Chondrocyte (in vitro differentiated cells): Measurements from ENCODE around the gene PEX16. TPM values are rescaled to one million over a fixed set of nuclear protein-coding genes. Genes with fewer than 3 reads are reported as not detected.

Experiments used
- DNase-seq: peaks from one replicate; pipeline ENCODE4 v3.0.0; 2021; ENCODE audit warnings: mixed read lengths, low spot score
- H3K27ac Mint-ChIP-seq: one replicate; pipeline ENCODE4 v1.8.0; 2021; ENCODE audit warnings: mild to moderate bottlenecking, moderate library complexity, mixed read lengths; ENCODE audit not compliant: unreplicated experiment
- H3K27me3 Mint-ChIP-seq: 2 replicates; pipeline ENCODE4 v1.8.0; 2021; ENCODE audit warnings: low read depth, mixed read lengths
- H3K36me3 Mint-ChIP-seq: 2 replicates; pipeline ENCODE4 v1.8.0; 2021; ENCODE audit warnings: low read depth, mixed read lengths
- H3K4me1 Mint-ChIP-seq: 2 replicates; pipeline ENCODE4 v1.8.0; 2021; ENCODE audit warnings: low read depth, mild to moderate bottlenecking, mixed read lengths
- H3K4me3 Mint-ChIP-seq: one replicate; pipeline ENCODE4 v1.8.0; 2021; ENCODE audit warnings: mild to moderate bottlenecking, moderate library complexity, mixed read lengths; ENCODE audit not compliant: unreplicated experiment
- H3K9me3 Mint-ChIP-seq: 2 replicates; pipeline ENCODE4 v1.8.0; 2021; ENCODE audit warnings: low read depth, mixed read lengths
- CTCF ChIP-seq: fragments of 200-600 bp; sonication (generic); IDR thresholded peaks from 2 replicates; pipeline ENCODE4 v1.5.0; 2021; ENCODE audit warnings: antibody characterized with exemption, mild to moderate bottlenecking, moderate library complexity
- total RNA-seq: library from RNA; stranded (reverse); gene quantifications from 3 replicates; pipeline ENCODE4 v1.2.1, GENCODE V29; 2021

Gene PEX16
- total RNA-seq, 1 donor from 2014 or later: 17.5 TPM

DNA sequence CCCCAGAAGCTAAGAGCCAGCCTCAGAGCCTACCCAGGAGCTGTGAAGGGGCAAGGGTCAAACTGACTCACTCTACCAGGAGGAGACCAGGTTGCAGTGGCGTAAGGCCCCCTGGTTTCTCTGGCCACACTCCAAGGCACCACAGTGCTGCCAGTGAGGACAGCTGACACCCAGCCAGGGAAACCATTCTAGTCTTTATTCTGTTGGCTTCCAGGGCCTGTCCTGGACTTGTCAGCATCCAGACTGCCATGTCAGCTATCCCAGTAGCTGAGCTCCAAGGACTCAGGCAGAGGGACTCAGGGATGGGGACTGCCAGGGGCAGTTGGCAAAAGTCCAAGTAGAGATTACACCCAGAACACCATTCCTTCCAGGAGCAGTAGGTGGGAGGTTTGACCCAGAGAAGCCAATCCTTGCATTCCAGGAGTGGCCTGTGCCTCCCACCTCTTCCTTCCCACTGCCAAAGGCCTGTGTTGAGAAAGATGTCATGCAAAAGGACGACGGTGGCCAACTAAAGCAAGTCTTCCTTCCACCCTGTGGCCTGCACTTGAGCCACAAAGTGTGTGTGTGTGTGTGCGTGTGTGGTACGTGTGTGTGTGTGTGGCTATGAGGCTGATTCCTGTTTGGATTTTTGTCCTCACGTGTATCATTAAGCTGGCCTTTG, 35.8 kb downstream of the PEX16 start:
- Mint-ChIP-seq H3K27me3 (no peaks in the 10 kb centered on the region), H3K4me3 (no peak overlapping the region), H3K9me3 (no peaks in the 10 kb centered on the region), H3K27ac (no peak overlapping the region), H3K4me1 (peaks cover 6% of the 10 kb centered on the region), H3K36me3 (peaks cover 14% of the 10 kb centered on the region)
- no peak for TF ChIP-seq CTCF
- DNase-seq: no peak

DNA sequence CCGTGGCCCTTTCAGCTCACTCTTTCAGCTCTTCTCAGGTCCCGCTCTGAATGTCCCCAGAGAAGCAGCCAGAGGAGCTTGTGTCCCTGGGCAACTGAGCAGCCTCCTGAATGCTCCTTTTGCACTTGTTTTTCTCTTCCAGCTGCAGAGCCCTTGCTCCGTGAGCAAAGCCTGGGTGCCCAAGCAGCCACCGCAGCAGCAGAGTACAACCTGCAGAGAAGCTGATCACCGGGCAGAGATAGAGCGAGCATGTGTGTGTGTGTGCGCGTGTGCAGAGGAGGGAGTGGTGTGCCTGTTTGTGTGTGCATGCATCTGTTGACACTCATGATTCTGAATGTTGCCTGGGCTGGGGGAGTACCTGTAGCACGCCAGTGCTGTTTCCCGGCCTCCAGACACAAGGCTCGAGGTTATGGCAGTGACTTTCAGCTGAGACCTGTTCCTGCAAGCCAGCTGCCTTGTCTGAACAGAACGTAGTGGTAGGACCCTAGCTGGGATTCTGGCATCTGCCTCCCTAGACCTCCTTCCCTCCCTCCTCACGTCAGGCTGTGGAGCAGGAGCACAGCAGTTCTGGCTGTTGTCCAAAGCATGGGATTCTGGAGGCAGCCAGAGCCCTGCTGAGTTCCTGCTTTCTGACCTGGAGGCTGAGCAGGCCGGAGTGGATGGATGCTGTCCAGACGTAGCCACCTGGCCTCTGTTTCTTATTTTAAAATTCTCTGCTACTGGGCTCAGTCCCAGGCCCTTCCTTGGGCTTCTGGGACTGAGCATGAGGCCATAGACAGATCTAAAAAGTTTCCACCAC, 36.7 kb downstream of the PEX16 start:
- Mint-ChIP-seq H3K9me3 (no peaks in the 10 kb centered on the region), H3K4me1 (peaks cover 6% of the 10 kb centered on the region), H3K27ac (no peak overlapping the region), H3K36me3 (peaks cover 14% of the 10 kb centered on the region), H3K4me3 (no peak overlapping the region), H3K27me3 (no peaks in the 10 kb centered on the region)
- no peak for DNase-seq
- TF ChIP-seq CTCF: no peak

DNA sequence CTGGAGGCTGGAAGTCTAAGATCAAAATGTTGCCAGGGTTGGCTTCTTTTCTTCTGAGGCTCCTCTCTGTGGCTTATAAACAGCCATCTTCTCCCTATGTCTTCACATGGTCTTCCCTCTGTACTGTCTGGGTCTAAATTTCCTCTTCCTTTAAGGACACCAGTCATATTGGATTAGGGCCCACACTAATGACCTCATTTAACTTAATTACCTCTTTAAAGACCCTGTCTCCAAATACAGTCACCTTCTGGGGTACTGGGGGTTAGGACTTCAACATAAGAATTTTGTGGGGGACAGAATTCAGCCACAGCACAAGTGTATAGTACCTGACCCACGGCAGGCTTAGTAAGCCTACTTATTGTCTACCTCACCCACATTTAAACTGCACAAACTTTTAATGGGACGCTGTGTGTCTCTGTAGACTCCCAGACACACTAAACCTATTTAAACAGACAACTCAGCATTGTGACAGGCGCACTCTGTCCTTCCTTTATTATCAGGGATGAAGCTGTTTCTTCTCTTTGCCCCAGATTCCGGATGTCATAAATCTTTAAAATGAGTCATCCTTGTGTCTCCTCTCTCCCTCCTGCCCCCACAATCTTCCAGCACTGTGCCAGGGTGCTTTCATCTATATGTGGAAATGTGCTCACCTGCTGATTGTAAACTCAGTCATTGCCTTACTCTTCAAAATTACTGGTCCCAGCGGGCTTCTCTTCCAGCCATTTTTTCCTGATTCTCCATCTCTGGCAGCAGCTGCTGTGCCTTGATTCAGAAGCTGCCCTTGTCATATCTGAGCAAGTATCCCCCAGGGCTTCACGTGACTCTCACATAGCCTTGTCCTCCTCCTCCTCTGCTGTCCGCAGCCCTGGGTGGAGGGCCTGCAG, 37.6 kb downstream of the PEX16 start:
- DNase-seq: no peak
- Mint-ChIP-seq H3K27me3 (no peaks in the 10 kb centered on the region), H3K27ac (no peak overlapping the region)

DNA sequence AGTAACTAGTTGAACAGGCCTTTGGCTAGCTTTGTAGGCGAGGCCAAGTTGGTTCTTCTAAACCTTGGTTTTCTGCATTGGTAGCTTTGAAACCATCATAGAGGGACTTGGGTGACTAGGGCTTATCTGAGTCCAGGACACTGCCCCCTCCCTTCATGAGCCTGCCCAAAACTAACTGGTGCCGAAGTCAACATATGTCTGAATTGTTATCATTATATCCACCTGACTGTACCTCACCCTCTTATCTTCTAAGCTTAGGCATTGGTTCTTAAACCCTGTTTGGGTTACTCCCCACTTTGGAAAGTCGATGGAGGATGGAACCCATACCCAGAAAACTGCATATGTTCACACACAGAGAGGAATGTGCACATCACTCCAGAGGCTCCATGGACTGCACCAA, 39.8 kb downstream of the PEX16 start:
- H3K9me3 Mint-ChIP-seq: no peaks in the 10 kb centered on the region
- H3K4me1 Mint-ChIP-seq: peaks cover 4% of the 10 kb centered on the region
- H3K27ac Mint-ChIP-seq: no peak overlapping the region
- no peak for DNase-seq
- no peak overlapping the region for H3K4me3 Mint-ChIP-seq
- no peak for TF ChIP-seq CTCF
- no peaks in the 10 kb centered on the region for H3K27me3 Mint-ChIP-seq
- peaks cover 18% of the 10 kb centered on the region for H3K36me3 Mint-ChIP-seq

More for the DNA sequence above, 37.6 kb downstream of the PEX16 start:
- Mint-ChIP-seq H3K4me3 (no peak overlapping the region), H3K36me3 (peaks cover 17% of the 10 kb centered on the region), H3K4me1 (peaks cover 3% of the 10 kb centered on the region), H3K9me3 (no peaks in the 10 kb centered on the region)
- TF ChIP-seq CTCF: no peak

DNA sequence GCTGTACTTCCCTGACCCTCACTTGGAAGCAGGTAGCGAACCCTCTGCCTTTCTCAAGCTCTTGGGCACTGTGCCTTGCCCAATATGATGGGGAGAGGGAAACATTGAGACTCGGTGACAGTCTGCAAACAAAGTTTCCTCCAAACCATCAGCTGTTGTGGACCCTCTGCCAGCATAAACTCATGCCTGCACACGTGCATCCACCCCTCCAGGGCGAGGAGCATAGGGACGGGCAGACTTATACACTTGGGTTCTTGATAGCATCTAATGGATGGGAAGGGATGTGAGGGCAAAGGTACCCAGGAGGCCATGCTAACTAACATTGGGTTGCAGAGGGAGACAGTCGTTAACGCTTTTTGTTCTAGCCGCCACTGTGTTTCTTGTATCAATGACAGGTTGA, 40.5 kb downstream of the PEX16 start:
- no peak for DNase-seq
- Mint-ChIP-seq H3K36me3 (peaks cover 16% of the 10 kb centered on the region), H3K27me3 (no peaks in the 10 kb centered on the region), H3K9me3 (no peaks in the 10 kb centered on the region), H3K4me3 (no peak overlapping the region), H3K4me1 (peaks cover 7% of the 10 kb centered on the region), H3K27ac (no peak overlapping the region)
- TF ChIP-seq CTCF: no peak
